Central memory CD4-positive, alpha-beta T cell (primary cell): Measurements from ENCODE around the gene AP4B1.

Experiments used
- DNase-seq: peaks from one replicate; pipeline ENCODE4 v3.0.0; 2022

Gene AP4B1

DNA sequence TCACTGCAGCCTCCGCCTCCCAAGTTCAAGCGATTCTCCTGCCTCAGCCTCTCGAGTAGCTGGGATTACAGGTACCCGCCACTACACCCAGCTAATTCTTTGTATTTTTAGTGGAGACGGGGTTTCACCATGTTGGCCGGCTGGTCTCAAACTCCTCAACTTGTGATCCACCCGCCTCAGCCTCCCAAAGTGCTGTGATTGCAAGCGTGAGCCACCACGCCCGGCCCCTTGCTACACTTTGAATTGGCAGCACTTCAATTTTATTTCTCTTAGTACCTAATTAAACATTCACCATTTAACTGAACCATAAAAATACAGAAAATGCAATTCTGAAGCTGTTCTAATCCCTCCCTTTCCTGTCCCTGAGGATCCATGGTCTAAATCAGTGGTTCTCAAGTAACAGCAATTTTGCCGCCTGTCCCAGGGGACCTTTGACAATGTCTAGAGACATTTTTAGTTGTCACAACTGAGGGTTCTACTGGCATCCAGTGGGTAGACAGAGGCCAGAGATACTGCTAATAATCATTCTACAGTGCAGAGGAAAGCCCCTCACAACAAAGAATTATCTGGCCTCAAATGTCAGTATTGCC lies 12.9 kb downstream of the AP4B1 start:
- DNase-seq, result no peak

- DNase-seq, result no peak
Observed at GRCh38 chr1:113890816-113891215, 13.8 kb downstream of the AP4B1 start.

GRCh38 chr1:113887402-113888175 lies 17.0 kb downstream of the AP4B1 start, which contains the start of gene BCL2L15:
BCL2L15 (minus strand) TSS chr1:113887581; CDS start chr1:113887375, 206 bp downstream.
- DNase-seq, result no peak

- DNase-seq, result no peak
Observed at GRCh38 chr1:113886417-113887401, 17.9 kb downstream of the AP4B1 start.

DNA sequence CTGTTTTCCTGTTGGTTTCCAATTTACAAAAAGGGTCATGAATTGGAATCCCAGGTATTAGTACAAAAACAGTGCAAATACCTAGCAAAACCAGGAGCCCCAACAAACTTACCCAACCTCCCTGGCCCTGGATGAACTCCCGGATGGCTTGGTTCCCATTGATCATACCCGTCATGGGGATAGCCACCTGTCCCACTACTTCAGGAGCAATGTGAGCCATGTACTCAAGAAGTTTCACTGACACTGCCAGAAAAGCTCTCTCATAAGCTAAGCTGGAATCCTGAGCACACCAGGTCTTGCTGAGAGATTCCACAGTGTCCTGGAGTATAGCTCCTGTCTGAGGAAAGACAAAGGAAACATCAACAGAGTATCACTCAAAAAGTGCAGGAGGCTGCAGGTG lies 22.9 kb downstream of the AP4B1 start:
- no peak for DNase-seq

DNA sequence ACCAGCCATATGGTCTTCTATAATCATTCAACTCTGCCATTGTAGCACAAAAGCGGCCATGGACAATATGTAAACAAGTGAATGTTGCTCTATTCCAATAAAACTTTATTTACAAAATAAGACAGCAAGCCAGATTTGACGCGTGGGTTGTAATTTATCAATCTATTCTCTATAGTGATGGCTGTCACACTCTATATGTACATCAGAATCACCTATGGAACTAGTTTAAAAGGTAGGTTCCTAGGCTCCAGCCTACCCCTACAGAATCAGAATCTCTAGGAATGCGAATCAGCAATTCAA lies 24.9 kb downstream of the AP4B1 start:
- no peak for DNase-seq

GRCh38 chr1:113876176-113876575 lies 28.4 kb downstream of the AP4B1 start:
- no peak for DNase-seq

DNA sequence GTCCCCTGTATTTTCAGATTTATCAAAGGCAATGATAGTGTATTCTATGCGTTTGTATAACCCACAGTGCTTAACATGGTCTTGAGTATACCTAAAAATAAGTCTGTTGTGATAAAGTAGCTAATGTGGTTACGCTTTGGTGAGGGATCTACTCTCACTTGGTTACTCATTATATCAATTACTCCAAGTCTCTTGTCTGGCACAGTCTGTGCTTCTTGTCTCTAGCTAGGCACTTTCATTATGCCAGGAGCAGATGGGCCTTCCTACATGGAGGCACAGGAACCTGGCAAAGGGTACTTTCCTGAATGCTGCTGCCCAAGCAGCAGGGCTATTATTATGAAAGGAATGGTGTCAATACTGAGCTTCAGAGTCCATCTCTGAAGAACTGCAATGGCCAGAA lies 28.9 kb downstream of the AP4B1 start:
- no peak for DNase-seq

GRCh38 chr1:113874012-113874879 lies 30.4 kb downstream of the AP4B1 start:
- DNase-seq, result peak; percentile 33

DNA sequence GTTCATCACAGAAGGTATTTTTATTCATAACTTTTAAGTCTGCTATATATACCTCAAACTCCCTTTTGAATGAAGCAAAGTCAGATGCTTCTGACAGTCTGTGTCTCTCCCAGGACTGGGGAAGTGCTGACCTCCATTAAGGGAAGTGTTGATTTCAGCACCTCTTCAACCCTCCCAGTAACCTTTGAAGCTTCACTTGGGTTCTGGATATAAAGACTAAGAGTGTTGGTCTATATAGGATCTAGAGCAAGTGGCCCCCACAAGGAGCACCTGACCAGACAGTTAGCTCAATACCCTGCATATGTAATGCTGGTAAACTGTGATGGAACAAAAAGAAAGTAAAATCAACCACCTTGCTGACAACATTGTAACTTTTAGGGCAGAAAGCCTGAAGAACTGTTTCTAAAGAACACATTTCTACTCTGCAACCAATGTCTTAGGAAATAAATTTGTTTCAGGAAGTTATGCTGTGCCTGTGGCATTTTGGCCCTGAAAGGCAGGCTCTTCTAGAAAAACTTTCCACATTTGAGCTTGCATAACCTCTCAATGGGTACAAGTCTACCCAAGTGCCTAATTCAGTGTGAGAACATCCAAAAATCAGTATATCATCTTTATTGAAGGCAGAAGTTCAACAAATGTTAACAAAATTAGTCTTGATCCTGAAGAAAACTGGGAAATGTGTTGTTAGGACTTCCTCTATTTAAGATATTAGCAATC lies 32.2 kb downstream of the AP4B1 start:
- DNase-seq, result peak; percentile 35

- DNase-seq, result peak; percentile 92
Observed at GRCh38 chr1:113871597-113872113, 32.9 kb downstream of the AP4B1 start, which contains the start of gene PTPN22. PTPN22 (minus strand) TSS chr1:113871712.

DNA sequence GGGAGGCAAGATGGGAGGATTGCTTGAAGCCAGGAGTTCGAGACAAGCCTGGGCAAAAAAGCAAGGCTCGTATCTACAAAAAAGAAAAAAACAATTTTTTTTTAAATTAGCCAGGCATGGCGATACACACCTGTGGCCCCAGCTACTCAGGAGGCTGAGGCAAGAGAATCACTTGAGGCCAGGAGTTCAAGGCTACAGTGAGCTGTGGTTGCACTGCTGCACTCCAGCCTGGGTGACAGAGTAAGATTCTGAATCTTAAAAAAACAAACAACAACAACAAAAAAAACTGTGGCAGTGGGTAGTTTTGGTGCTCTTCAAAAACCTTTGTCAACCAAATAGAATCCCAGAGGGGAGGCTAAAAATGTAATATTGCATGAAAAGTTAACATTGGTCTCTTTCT lies 33.8 kb downstream of the AP4B1 start:
- DNase-seq, result no peak

DNA sequence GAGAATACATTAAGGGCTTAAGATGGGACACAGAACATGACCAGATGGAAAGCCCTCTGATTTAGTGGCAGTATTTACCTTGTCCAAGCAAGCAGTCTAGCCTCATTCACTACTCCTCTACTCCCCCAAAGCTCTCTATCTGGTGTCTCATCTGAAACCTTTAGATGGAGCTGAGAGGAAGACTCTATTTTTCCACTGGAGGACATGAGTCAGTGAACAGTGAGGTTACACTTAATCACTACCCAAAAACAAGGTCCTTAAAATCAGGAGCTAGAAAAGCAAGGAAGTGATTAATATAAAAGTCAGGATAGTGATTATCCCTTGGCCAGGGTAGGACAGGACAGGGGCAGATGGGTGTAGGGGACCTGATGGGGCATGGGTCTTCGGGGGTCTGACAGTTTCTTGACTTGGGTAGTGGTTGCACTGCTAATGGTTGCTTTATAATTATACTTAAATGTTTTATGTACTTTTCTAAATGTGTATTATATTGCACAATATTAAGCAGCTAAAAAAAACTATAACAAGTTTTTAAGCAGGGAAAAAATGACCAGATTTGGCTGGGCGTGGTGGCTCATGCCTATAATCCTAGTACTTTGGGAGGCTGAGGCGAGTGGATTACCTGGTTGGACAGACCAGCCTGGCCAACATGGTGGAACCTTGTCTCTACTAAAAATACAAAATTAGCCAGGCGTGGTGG lies 36.1 kb downstream of the AP4B1 start:
- DNase-seq, result no peak

DNA sequence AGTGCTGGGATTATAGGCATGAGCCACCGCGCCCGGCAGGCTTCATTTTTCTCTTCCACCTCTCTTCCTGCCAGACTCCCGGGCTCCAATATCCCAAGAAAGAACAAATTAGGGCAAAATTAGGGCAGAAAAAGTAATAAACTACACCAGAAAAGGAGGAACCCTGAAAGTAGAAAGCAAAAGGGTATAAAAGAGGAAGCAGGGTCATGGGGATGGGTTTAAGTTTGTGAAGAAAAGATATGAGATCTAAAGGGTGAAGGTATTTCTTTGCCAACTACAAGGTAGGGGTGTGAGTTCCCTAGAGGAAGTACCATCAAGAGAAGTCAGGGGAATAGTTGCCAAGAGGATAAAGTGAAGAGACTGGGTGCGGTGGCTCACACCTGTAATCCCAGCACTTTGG lies 43.0 kb downstream of the AP4B1 start:
- no peak for DNase-seq

DNA sequence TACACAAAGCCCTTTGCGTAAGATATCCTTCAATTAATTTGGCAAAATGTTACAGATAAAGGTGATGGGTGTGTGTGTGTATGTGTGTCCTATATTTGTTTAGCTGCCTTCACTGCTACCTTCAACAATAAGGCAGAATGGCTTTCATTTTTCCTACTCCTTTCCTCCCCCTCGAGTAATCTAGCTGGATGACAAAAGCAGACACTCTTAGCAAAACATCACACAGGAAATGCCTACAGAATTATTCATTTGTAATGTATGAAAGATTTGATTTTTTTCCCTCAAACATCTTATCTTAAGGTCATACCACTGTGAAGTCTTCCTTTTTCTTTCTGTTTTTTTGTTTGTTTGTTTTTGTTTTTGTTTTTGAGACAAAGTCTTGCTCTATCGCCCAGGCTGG lies 43.7 kb downstream of the AP4B1 start:
- no peak for DNase-seq

- no peak for DNase-seq
Observed at GRCh38 chr1:113859478-113860175, 45.0 kb downstream of the AP4B1 start.

- no peak for DNase-seq
Observed at GRCh38 chr1:113858982-113859381, 45.6 kb downstream of the AP4B1 start.

GRCh38 chr1:113858418-113858817 lies 46.2 kb downstream of the AP4B1 start:
- DNase-seq, result no peak

- no peak for DNase-seq
Observed at GRCh38 chr1:113857776-113858175, 46.8 kb downstream of the AP4B1 start.

GRCh38 chr1:113856401-113856790 lies 48.2 kb downstream of the AP4B1 start:
- DNase-seq, result no peak
